Muscle layer of duodenum (tissue), 2 donors: ENCODE data around the gene PLSCR1.

Experiments
- H3K27ac ChIP-seq: one replicate; pipeline ENCODE4 v1.7.0; 2013; ENCODE audit warnings: mild to moderate bottlenecking, low read length
- H3K27me3 ChIP-seq: one replicate; pipeline ENCODE4 v1.7.0; 2013; ENCODE audit warnings: low read depth, mild to moderate bottlenecking, control low read depth, low read length
- H3K36me3 ChIP-seq, 2 donors: one replicate each; pipeline ENCODE4 v1.7.0; 2013; ENCODE audit warnings: low read length in 2 of 2, control low read depth in 1 of 2, mild to moderate bottlenecking in 1 of 2; ENCODE audit not compliant: insufficient read depth in 2 of 2, control insufficient read depth in 1 of 2
- H3K4me1 ChIP-seq, 2 donors: one replicate each; pipeline ENCODE4 v1.7.0; 2013; ENCODE audit warnings: low read length in 2 of 2, mild to moderate bottlenecking in 2 of 2, control low read depth in 1 of 2, moderate library complexity in 1 of 2; ENCODE audit not compliant: insufficient read depth in 2 of 2, control insufficient read depth in 1 of 2
- H3K4me3 ChIP-seq, 2 donors: one replicate each; pipeline ENCODE4 v1.7.0; 2013; ENCODE audit warnings: low read length in 2 of 2, low read depth in 1 of 2, mild to moderate bottlenecking in 1 of 2
- H3K9me3 ChIP-seq, 2 donors: one replicate each; pipeline ENCODE4 v1.7.0; 2013; ENCODE audit warnings: low read length in 2 of 2, control low read depth in 1 of 2, mild to moderate bottlenecking in 1 of 2; ENCODE audit not compliant: control insufficient read depth in 1 of 2
- donor health status: healthy.

The PLSCR1 gene

GRCh38 chr3:146469150-146470017 lies 75.0 kb downstream of the PLSCR1 start, which contains the start of gene PLSCR2:
PLSCR2 (minus strand) TSS chr3:146469561; CDS start chr3:146459904, 9,657 bp downstream.
- Histone ChIP-seq H3K27ac (peak within 1 kb of the TSS; percentile 74), H3K9me3 (no peaks in the 10 kb centered on the region), H3K27me3 (no peaks in the 10 kb centered on the region), H3K4me3 (peak within 1 kb of the TSS; percentile 65 to 74), H3K36me3 (no peaks in the 10 kb centered on the region), H3K4me1 (no peaks in the 10 kb centered on the region)

GRCh38 chr3:146468671-146469149 lies 75.7 kb downstream of the PLSCR1 start:
- H3K9me3 ChIP-seq = no peaks in the 10 kb centered on the region
- H3K4me1 ChIP-seq = no peaks in the 10 kb centered on the region
- no peaks in the 10 kb centered on the region for H3K27me3 ChIP-seq
- H3K4me3 ChIP-seq = peak overlapping the region; percentile 65 to 74
- H3K36me3 ChIP-seq = no peaks in the 10 kb centered on the region
- H3K27ac ChIP-seq = peak overlapping the region; percentile 39

- Histone ChIP-seq H3K36me3 (no peaks in the 10 kb centered on the region), H3K27me3 (no peaks in the 10 kb centered on the region), H3K9me3 (no peaks in the 10 kb centered on the region), H3K4me3 (no peak overlapping the region), H3K4me1 (no peaks in the 10 kb centered on the region), H3K27ac (no peak overlapping the region)
Observed at GRCh38 chr3:146468234-146468633, 76.2 kb downstream of the PLSCR1 start.

GRCh38 chr3:146466604-146467003 lies 77.8 kb downstream of the PLSCR1 start:
- Histone ChIP-seq H3K9me3 (no peaks in the 10 kb centered on the region), H3K36me3 (no peaks in the 10 kb centered on the region), H3K27ac (no peak overlapping the region), H3K27me3 (no peaks in the 10 kb centered on the region), H3K4me3 (no peak overlapping the region), H3K4me1 (no peaks in the 10 kb centered on the region)

GRCh38 chr3:146465693-146466465 lies 78.5 kb downstream of the PLSCR1 start:
- Histone ChIP-seq H3K4me3 (no peak overlapping the region), H3K27ac (no peak overlapping the region), H3K27me3 (no peaks in the 10 kb centered on the region), H3K36me3 (no peaks in the 10 kb centered on the region), H3K9me3 (no peaks in the 10 kb centered on the region), H3K4me1 (no peaks in the 10 kb centered on the region)
